IMR-90 (cell line): ENCODE results near the gene EPN2. TPM values are rescaled to one million over a fixed set of nuclear protein-coding genes. Genes with fewer than 3 reads are reported as not detected.

Experiments
- ATAC-seq: fragments of 200-7000 bp; cut with Tn5 transposase; 2 replicates; pipeline ENCODE4 v1.9.1; 2020; ENCODE audit warnings: low read depth, mild to moderate bottlenecking, moderate library complexity
- BruUV-seq: library from RNA; stranded (reverse); fragments of 400-500 nt; replicated peaks from 2 replicates; lab custom pipeline; 2021; lab: Mats Ljungman, UMichigan
- CTCF ChIA-PET: fragments of 300-600 bp; formaldehyde crosslinking; extraction: SDS; loops from one replicate; lab custom pipeline; 2021; ENCODE audit warnings: antibody characterized with exemption; lab: Yijun Ruan, JAX
- POLR2A ChIA-PET: fragments of 300-600 bp; sonication (Branson Sonifier 250); formaldehyde crosslinking; loops from one replicate; lab custom pipeline; 2022; ENCODE audit warnings: antibody characterized with exemption; ENCODE audit not compliant: unreplicated experiment; lab: Charles Lee
- DNase-seq: peaks from one replicate; pipeline ENCODE4 v3.0.0; 2013
- H2AFZ ChIP-seq: replicated peaks from 2 replicates; pipeline ENCODE3; 2013; ENCODE audit warnings: low read length, mild to moderate bottlenecking; ENCODE audit not compliant: poor library complexity
- H2AK5ac ChIP-seq: 2 replicates; pipeline ENCODE4 v1.6.1; 2013; ENCODE audit warnings: low read depth, low read length, inconsistent platforms
- H2AK9ac ChIP-seq: replicated peaks from 2 replicates; pipeline ENCODE3; 2013; ENCODE audit warnings: mild to moderate bottlenecking, low read depth, low read length, moderate library complexity; ENCODE audit not compliant: poor library complexity
- H2BK120ac ChIP-seq: 2 replicates; pipeline ENCODE4 v1.6.1; 2013; ENCODE audit warnings: low read depth, low read length, inconsistent platforms
- H2BK15ac ChIP-seq: 3 replicates; pipeline ENCODE4 v1.6.1; 2013; ENCODE audit warnings: low read depth, low read length, inconsistent platforms
- H2BK20ac ChIP-seq: 2 replicates; pipeline ENCODE4 v1.6.1; 2013; ENCODE audit warnings: low read depth, mild to moderate bottlenecking, inconsistent platforms, low read length, moderate library complexity
- H2BK5ac ChIP-seq: 2 replicates; pipeline ENCODE4 v1.6.1; 2013; ENCODE audit warnings: mild to moderate bottlenecking, low read depth, low read length, inconsistent platforms; ENCODE audit not compliant: poor library complexity, severe bottlenecking
- H3K14ac ChIP-seq: replicated peaks from 2 replicates; pipeline ENCODE4 v1.6.1; 2013; ENCODE audit warnings: low read depth, low read length, inconsistent platforms
- H3K18ac ChIP-seq: 2 replicates; pipeline ENCODE4 v1.6.1; 2013; ENCODE audit warnings: low read depth, low read length, control low read depth
- H3K23ac ChIP-seq: 2 replicates; pipeline ENCODE4 v1.6.1; 2013; ENCODE audit warnings: low read depth, low read length, inconsistent platforms
- H3K27ac ChIP-seq: 2 replicates; pipeline ENCODE4 v1.5.1; 2013; ENCODE audit warnings: mild to moderate bottlenecking, control low read depth, low read length; ENCODE audit not compliant: insufficient read depth
- H3K27me3 ChIP-seq: 2 replicates; pipeline ENCODE4 v1.6.1; 2013; ENCODE audit warnings: low read length; ENCODE audit not compliant: control insufficient read depth, insufficient read depth
- H3K36me3 ChIP-seq: 2 replicates; pipeline ENCODE4 v1.6.1; 2013; ENCODE audit warnings: low read length, mixed read lengths; ENCODE audit not compliant: control insufficient read depth, insufficient read depth
- H3K4ac ChIP-seq: 2 replicates; pipeline ENCODE4 v1.6.1; 2013; ENCODE audit warnings: low read depth, low read length, inconsistent platforms
- H3K4me1 ChIP-seq: 2 replicates; pipeline ENCODE4 v1.6.1; 2013; ENCODE audit warnings: low read length, mixed read lengths; ENCODE audit not compliant: control insufficient read depth, insufficient read depth
- H3K4me2 ChIP-seq: 2 replicates; pipeline ENCODE4 v1.6.1; 2013; ENCODE audit warnings: low read depth, mild to moderate bottlenecking, control low read depth, low read length, moderate library complexity
- H3K4me3 ChIP-seq: 2 replicates; pipeline ENCODE4 v1.5.1; 2013; ENCODE audit warnings: low read depth, mild to moderate bottlenecking, control low read depth, low read length, moderate library complexity; ENCODE audit not compliant: insufficient read depth
- H3K56ac ChIP-seq: 2 replicates; pipeline ENCODE4 v1.6.1; 2013; ENCODE audit warnings: low read length, inconsistent platforms; ENCODE audit not compliant: insufficient read depth; ENCODE audit errors: extremely low read depth
- H3K79me1 ChIP-seq, 2 experiments: 2 replicates each; pipeline ENCODE4 v1.6.1; 2013; ENCODE audit warnings: low read length in 2 of 2, inconsistent platforms in 1 of 2, low read depth in 1 of 2
- H3K9ac ChIP-seq: 2 replicates; pipeline ENCODE4 v1.6.1; 2013; ENCODE audit warnings: low read depth, low read length, control low read depth
- H3K9me1 ChIP-seq: 2 replicates; pipeline ENCODE4 v1.6.1; 2013; ENCODE audit warnings: low read length, inconsistent platforms; ENCODE audit not compliant: insufficient read depth
- H3K9me3 ChIP-seq: 2 replicates; pipeline ENCODE4 v1.6.1; 2013; ENCODE audit warnings: low read length; ENCODE audit not compliant: control insufficient read depth, insufficient read depth
- H4K20me1 ChIP-seq: 2 replicates; pipeline ENCODE4 v1.6.1; 2013; ENCODE audit warnings: low read length, inconsistent platforms; ENCODE audit not compliant: insufficient read depth
- H4K5ac ChIP-seq: 2 replicates; pipeline ENCODE4 v1.6.1; 2013; ENCODE audit warnings: mild to moderate bottlenecking, low read depth, low read length, control low read depth
- H4K8ac ChIP-seq, 2 experiments: 2 replicates each; pipeline ENCODE4 v1.6.1; 2013; ENCODE audit warnings: low read depth in 2 of 2, low read length in 2 of 2, control low read depth in 1 of 2, inconsistent platforms in 1 of 2
- H4K91ac ChIP-seq: 2 replicates; pipeline ENCODE4 v1.6.1; 2013; ENCODE audit warnings: low read depth, low read length, inconsistent platforms; ENCODE audit not compliant: insufficient read depth
- BHLHE40 ChIP-seq: fragments of 150-350 bp; IDR thresholded peaks from 2 replicates; pipeline ENCODE4 v1.6.1; 2016; ENCODE audit warnings: mild to moderate bottlenecking, low read depth, low read length
- CEBPB ChIP-seq: IDR thresholded peaks from 2 replicates; pipeline ENCODE4 v1.6.1; 2012; ENCODE audit warnings: low read depth, low read length, improper control_type of control experiment
- CHD1 ChIP-seq: IDR thresholded peaks from 2 replicates; pipeline ENCODE4 v1.6.1; 2012; ENCODE audit warnings: low read depth, low read length, improper control_type of control experiment
- CTCF ChIP-seq: conservative IDR thresholded peaks from 2 replicates; pipeline ENCODE4 v1.5.1; 2012; ENCODE audit warnings: mild to moderate bottlenecking, low read depth, low read length, improper control_type of control experiment
- MAFK ChIP-seq: IDR thresholded peaks from 2 replicates; pipeline ENCODE4 v1.6.1; 2012; ENCODE audit warnings: low read depth, low read length, improper control_type of control experiment
- NFE2L2 ChIP-seq: fragments of 150-350 bp; IDR thresholded peaks from 2 replicates; pipeline ENCODE4 v1.6.1; 2016; ENCODE audit warnings: low read depth, mild to moderate bottlenecking, low read length
- POLR2A ChIP-seq: IDR thresholded peaks from 2 replicates; pipeline ENCODE4 v1.6.1; 2012; ENCODE audit warnings: mild to moderate bottlenecking, low read depth, low read length
- RCOR1 ChIP-seq: IDR thresholded peaks from 2 replicates; pipeline ENCODE4 v1.6.1; 2012; ENCODE audit warnings: mild to moderate bottlenecking, low read length, improper control_type of control experiment; ENCODE audit not compliant: insufficient replicate concordance
- RFX5 ChIP-seq: IDR thresholded peaks from 2 replicates; pipeline ENCODE4 v1.8.0; 2012; ENCODE audit warnings: low read depth, mild to moderate bottlenecking, low read length, moderate library complexity
- USF2 ChIP-seq: fragments of 150-350 bp; IDR thresholded peaks from 2 replicates; pipeline ENCODE4 v1.6.1; 2017; ENCODE audit warnings: mild to moderate bottlenecking, antibody characterized with exemption, low read length, low read depth
- WGBS, 2 experiments: methylation state at CpG; one replicate each; pipeline versions ENCODE4 v1.1.5 to v1.1.7; 2013; ENCODE audit warnings: missing lambda C conversion rate in 2 of 2; ENCODE audit not compliant: insufficient read length in 1 of 2; ENCODE audit errors: extremely low coverage in 2 of 2; 5-methylcytosine and 5-hydroxymethylcytosine counted together
- dilution Hi-C: fragments of 300-500 bp; cut with HindIII; formaldehyde crosslinking; loops from one replicate; pipeline ENCODE4 v1.14.3; 2018; ENCODE audit warnings: low sequenced_read_pairs; ENCODE audit not compliant: unreplicated experiment
- in situ Hi-C: fragments of 300-500 bp; cut with MboI; formaldehyde crosslinking; loops from 3 replicates; pipeline ENCODE4 v1.14.3; 2019; ENCODE audit warnings: low sequenced_read_pairs, inconsistent platforms, mixed read lengths
- intact Hi-C: fragments of 100-400 bp; cut with micrococcal nuclease; formaldehyde crosslinking; loops from 2 replicates; pipeline ENCODE4 v1.10.0; 2022
- polyA plus RNA-seq, 3 experiments: library from polyadenylated mRNA; depleted of rRNA; stranded (reverse); fragments of >200 nt; gene quantifications; 2 replicates each; pipeline ENCODE4 v1.2.3, GENCODE V29; 2012; ENCODE audit warnings: low replicate concordance in 1 of 3
- total RNA-seq: library from RNA; depleted of rRNA; stranded (reverse); fragments of >200 nt; gene quantifications from 2 replicates; pipeline ENCODE4 v1.2.3, GENCODE V29; 2012

Gene EPN2
- total and polyA plus RNA-seq, 2 of the 4 experiments (the other 2 are of a cell fraction) = 14.9 to 25.3 TPM

- Histone ChIP-seq H3K36me3 (peaks cover 11% of the 10 kb centered on the region), H3K27ac (no peak overlapping the region), H3K9me3 (no peaks in the 10 kb centered on the region), H3K23ac (no peak overlapping the region), H3K4ac (no peak overlapping the region), H4K91ac (no peak overlapping the region), H4K5ac (no peak overlapping the region), H3K27me3 (no peaks in the 10 kb centered on the region), H4K20me1 (peaks cover 73% of the 10 kb centered on the region), H3K79me1 (peaks cover 57 to 88% of the 10 kb centered on the region in 2 experiments), H3K4me1 (peaks cover 13% of the 10 kb centered on the region), H2AFZ (no peak overlapping the region), H2BK5ac (no peak overlapping the region), H2AK5ac (no peak overlapping the region), H3K4me2 (no peak overlapping the region), H2BK20ac (no peak overlapping the region), H2BK120ac (no peak overlapping the region), H3K4me3 (no peak overlapping the region), H3K14ac (no peak overlapping the region), H3K9me1 (peaks cover 26% of the 10 kb centered on the region), H3K18ac (no peak overlapping the region), H3K9ac (no peak overlapping the region), H4K8ac (no peak overlapping the region), H2AK9ac (no peak overlapping the region), H2BK15ac (no peak overlapping the region), H3K56ac (no peak overlapping the region)
- no peak for DNase-seq
- intact Hi-C loops = no loop called here
- 60% methylated on average over 1 of the region's 3 CpGs; no CpG with 5 or more reads in 1 of the 2 experiments for WGBS, 2 experiments
- CTCF ChIA-PET = no interaction called here
- dilution Hi-C loops = no loop called here
- no peak for ATAC-seq
- TF ChIP-seq BHLHE40 (no peak), CHD1 (no peak), CEBPB (no peak), RFX5 (no peak), USF2 (no peak), NFE2L2 (no peak), MAFK (no peak), CTCF (no peak; the same call in 1 of the 2 replicates), POLR2A (no peak), RCOR1 (no peak)
- POLR2A ChIA-PET = no interaction called here
- in situ Hi-C loops = no loop called here
- no TSS peak for BruUV-seq
Observed at GRCh38 chr17:19270347-19270703, 33.2 kb downstream of the EPN2 start.
